GM12874 (cell line): ENCODE measurements around the gene GNG8.

Experiments used
- TF ChIP-seq, protein P1 (sequence below): IDR thresholded peaks from 2 replicates; pipeline ENCODE4 v1.5.1; 2011; ENCODE audit warnings: low read depth, mild to moderate bottlenecking, control low read depth, low read length, moderate library complexity; ENCODE audit not compliant: insufficient read depth

GNG8 gene

DNA sequence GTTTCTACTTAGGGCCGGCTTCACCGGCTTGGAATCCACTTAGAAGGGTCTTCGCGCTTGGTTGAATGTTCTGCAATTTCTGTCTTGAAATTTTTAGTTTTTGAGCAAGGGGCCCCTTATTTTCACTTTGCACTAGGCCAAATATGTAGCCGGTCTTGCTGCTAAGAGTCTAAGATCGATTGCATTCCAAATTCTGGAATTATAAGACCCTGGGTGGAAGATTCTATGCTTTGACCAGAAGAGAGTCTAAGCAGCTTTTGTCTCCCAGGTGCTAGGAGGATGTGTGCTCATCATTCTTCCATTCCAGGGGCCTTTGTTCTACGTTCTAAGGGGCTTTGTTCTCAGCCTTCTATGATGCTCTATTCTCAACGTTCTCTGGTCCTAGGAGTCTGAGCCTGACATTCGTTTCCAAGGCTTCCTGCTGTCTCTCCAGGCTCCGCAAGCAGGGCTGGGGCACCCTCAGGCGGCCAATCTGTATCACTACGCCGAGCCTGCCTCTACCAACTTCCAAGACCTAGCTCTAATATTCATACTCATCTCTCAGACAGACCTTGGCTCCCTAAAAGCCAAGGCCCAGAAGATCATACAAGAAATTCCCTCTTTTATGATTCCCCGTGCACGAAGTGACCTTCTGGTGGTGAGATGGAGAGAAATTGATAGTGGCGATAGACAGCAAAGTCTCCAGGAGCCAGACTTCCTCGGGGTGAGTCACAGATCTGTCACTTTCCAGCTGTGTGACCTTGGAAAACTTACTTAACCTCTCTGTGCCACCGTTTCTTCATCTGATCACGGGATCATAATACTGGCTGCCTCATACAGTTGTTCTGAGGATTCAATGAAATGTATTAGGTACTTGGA lies 26.0 kb upstream of the GNG8 start:
- TF ChIP-seq, protein P1, sequence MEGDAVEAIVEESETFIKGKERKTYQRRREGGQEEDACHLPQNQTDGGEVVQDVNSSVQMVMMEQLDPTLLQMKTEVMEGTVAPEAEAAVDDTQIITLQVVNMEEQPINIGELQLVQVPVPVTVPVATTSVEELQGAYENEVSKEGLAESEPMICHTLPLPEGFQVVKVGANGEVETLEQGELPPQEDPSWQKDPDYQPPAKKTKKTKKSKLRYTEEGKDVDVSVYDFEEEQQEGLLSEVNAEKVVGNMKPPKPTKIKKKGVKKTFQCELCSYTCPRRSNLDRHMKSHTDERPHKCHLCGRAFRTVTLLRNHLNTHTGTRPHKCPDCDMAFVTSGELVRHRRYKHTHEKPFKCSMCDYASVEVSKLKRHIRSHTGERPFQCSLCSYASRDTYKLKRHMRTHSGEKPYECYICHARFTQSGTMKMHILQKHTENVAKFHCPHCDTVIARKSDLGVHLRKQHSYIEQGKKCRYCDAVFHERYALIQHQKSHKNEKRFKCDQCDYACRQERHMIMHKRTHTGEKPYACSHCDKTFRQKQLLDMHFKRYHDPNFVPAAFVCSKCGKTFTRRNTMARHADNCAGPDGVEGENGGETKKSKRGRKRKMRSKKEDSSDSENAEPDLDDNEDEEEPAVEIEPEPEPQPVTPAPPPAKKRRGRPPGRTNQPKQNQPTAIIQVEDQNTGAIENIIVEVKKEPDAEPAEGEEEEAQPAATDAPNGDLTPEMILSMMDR, result peak; percentile 86

DNA sequence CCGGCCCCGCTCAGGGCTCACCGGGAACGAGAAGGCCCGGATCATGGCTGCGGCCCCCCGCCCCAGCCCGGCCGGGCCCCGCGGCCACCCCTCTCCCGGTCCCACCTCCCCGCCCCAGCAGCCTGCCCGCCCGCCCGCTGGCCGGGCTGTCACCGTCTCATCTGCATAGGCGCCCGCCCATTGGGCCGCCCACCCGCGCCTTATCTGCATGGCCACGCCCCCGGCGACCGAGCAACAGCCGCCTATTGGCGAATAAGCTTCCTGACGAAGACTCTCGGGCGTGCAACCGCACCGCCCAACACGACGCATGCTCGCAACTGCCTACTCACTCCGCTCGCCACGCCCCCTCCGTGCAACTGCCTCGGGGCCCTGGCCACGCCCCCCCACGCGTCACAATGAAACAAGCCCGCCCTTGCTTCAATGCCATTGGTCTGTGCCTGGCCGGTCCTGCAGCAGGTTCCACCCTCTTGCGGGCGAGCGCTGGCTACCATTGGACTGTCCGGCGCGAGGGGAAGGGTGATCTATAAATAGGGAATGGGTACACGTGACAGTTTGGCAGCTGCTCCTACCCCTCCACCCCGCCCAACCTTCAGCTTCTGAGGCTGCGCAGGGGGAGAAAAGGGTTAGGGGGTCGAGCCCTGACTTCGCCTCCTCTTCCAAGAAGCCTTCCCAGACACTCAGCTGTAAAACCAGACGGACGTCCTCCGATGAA lies 25.2 kb upstream of the GNG8 start, which contains the start of gene DACT3:
DACT3 (minus strand) TSS at position 163 of the 712 bp plus-strand sequence; CDS start at position 45, 118 bp downstream.
- TF ChIP-seq, protein P1, result no peak

DNA sequence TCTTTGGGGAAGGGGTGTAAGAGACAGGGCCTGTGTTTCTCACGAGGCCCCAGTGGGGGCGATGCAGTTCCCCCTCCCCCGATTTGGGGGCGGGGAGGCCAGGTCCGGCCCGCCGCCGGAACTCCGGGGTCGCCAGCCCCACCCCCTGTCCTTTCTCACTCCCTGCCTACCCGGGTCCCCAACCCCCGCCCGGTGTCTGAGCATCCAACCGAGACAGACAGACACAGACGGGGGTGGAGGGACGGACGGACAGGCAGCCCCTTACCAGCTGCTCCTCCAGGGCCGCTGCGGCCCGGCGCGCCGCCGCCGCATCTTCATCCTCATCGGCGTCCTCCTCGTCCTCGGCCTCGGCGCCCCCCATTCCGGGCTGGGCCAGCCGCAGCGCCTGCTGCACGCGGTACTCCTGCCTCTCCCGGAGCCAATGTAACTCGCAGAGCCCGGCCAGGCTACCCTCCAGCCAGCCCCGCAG lies 24.6 kb upstream of the GNG8 start:
- TF ChIP-seq, protein P1, result 0 out of 2 replicates have a peak, but pooled peaks have one; percentile 5

DNA sequence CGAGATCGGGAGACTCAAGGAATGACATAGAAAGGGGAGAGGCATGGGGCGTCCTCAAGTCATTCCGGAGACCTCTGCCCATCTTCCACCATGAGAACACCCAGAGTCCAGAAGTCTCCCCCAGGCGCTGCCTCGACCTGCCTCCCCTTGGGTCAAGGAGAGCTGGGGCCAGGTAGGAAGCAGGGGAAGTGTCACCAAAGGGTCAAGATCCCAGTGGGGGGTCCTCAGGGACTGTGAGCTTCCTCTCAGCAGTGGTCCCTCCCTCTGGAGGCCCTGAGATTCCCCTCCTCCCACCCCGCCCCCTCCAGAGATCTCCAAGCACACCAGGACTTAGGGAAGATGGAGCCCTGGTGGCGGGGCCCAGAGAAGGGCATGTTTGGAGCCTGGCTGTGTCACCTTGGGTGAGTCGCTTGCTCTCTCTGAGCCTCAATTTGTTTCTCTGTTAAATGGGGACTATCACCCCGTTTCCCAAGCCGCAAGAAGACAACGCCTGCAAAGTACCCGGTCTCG lies 24.1 kb upstream of the GNG8 start:
- TF ChIP-seq, protein P1, result no peak

DNA sequence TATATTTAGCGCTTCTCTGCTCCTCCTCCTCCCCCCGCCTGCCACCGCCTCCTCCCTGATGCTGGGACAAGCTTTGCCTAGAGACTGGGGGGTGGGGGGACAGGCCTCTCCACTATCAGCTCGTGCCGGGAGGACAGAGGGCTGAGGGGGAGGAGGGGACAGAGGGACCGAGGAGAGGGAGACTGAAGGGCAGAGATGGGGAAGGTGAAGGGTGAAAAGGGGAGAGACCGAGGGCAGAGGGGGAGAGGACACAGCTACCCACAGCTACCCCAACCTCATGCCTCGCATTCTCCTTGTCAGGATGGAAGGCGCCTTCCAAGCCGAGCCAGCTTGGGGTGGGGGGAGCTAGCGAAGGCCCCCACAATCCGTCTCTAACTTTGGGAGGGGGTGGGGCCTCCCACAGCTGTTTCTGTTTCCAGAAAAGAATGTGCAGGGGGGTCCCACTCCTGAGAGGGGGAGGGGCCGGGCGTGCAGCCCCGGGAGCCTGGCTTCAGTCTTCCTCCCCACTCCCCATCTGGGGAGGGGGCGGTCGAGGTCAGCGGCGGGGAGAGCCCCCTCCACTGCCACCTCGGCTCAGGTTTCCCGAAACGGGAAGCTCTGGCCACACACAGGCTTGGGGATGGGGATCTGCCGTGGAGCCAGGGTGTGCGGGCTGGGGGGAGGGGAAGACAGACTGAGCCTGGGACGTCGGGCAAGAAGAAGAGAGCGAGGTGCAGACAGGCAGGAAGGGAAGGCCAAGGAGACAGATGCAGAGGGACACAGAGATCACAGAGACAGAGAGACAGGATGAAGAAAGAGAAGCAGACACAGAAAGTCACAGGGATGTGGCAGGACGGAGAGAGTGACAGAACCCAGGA lies 23.4 kb upstream of the GNG8 start:
- TF ChIP-seq, protein P1, result no peak

DNA sequence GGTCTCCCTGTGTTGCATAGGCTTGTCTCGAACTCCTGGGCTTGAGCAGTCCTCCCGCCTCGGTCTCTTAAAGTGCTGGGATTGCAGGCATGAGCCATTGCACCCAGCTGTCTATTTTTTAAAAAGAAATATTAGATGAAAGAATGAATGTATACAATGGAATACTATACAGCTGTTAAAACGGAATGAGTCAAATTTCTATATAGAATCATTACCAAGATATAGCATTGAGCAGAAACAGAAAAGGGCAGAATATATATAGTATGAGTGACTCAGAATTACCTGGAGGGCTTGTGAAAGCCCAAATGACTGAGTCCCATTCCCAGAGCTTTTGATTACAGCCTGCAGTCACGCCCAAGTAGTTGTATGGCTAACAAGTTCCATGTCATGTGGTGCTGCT lies 20.5 kb upstream of the GNG8 start:
- TF ChIP-seq, protein P1, result no peak

DNA sequence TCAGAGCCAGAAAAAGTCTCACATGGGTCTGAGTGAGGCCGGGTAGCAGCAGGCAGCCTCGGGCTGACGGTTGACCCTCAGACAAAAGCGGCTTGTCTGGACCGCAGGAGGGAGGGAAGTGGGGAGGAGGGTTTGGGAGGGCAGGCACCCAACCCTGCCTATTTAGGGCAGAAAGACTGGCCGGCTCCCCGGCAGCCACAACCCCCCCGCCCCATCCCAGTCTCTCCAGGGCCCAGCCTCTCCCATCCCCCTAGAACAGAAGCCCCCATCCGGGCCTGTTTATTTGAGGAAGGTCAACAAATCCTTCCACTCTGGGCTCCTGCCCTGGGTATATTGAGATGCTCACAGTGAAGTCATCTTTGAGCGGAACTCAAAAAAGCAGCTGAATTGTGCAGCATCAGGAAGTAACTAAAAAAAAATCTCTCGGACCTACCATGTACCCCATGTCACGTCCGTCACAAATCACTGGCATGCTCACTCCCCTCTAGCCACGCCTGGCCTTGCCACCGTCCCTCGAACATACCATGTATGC lies 18.7 kb upstream of the GNG8 start:
- TF ChIP-seq, protein P1, result no peak
